Neural progenitor cell (in vitro differentiated cells): ENCODE measurements around the gene PTPN23.

Experiments
- EZH2phosphoT487 ChIP-seq: fragments of 200-600 bp; sonication (generic); IDR thresholded peaks from 2 replicates; pipeline ENCODE4 v1.6.1; 2017; ENCODE audit warnings: antibody characterized with exemption
- TF ChIP-seq, protein P1 (sequence below): fragments of 200-600 bp; sonication (generic); IDR thresholded peaks from 2 replicates; pipeline ENCODE4 v1.5.1; 2017; ENCODE audit warnings: antibody characterized with exemption, mild to moderate bottlenecking

DNA sequence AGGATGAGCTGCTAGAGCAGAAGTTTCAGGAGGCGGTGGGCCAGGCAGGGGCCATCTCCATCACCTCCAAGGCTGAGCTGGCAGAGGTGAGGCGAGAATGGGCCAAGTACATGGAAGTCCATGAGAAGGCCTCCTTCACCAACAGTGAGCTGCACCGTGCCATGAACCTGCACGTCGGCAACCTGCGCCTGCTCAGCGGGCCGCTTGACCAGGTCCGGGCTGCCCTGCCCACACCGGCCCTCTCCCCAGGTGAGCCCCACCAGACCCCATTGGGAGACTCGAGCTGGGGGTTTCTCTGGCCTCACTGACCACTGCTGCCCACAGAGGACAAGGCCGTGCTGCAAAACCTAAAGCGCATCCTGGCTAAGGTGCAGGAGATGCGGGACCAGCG, 28.0 kb downstream of the PTPN23 start:
- TF ChIP-seq, protein P1, sequence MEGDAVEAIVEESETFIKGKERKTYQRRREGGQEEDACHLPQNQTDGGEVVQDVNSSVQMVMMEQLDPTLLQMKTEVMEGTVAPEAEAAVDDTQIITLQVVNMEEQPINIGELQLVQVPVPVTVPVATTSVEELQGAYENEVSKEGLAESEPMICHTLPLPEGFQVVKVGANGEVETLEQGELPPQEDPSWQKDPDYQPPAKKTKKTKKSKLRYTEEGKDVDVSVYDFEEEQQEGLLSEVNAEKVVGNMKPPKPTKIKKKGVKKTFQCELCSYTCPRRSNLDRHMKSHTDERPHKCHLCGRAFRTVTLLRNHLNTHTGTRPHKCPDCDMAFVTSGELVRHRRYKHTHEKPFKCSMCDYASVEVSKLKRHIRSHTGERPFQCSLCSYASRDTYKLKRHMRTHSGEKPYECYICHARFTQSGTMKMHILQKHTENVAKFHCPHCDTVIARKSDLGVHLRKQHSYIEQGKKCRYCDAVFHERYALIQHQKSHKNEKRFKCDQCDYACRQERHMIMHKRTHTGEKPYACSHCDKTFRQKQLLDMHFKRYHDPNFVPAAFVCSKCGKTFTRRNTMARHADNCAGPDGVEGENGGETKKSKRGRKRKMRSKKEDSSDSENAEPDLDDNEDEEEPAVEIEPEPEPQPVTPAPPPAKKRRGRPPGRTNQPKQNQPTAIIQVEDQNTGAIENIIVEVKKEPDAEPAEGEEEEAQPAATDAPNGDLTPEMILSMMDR = no peak
- TF ChIP-seq EZH2phosphoT487 = no peak
